Fibroblast of mammary gland (primary cell): ENCODE results near the gene RHOU.
A peak's percentile ranks its signal among the peaks of the same experiment; 100 is the strongest.

Experiments
- DNase-seq: peaks from one replicate; pipeline ENCODE4 v3.0.0-alpha.2; 2010; ENCODE audit warnings: low read depth
- H3K4me3 ChIP-seq: 2 replicates; pipeline ENCODE4 v1.5.1; 2011; ENCODE audit warnings: low read depth, mild to moderate bottlenecking, low read length, moderate library complexity; ENCODE audit not compliant: control insufficient read depth
- TF ChIP-seq, protein P1 (sequence below): conservative IDR thresholded peaks from 2 replicates; pipeline ENCODE4 v1.5.1; 2011; ENCODE audit warnings: low read depth, low read length, inconsistent platforms; ENCODE audit not compliant: control insufficient read depth, insufficient read depth

The RHOU gene

DNA sequence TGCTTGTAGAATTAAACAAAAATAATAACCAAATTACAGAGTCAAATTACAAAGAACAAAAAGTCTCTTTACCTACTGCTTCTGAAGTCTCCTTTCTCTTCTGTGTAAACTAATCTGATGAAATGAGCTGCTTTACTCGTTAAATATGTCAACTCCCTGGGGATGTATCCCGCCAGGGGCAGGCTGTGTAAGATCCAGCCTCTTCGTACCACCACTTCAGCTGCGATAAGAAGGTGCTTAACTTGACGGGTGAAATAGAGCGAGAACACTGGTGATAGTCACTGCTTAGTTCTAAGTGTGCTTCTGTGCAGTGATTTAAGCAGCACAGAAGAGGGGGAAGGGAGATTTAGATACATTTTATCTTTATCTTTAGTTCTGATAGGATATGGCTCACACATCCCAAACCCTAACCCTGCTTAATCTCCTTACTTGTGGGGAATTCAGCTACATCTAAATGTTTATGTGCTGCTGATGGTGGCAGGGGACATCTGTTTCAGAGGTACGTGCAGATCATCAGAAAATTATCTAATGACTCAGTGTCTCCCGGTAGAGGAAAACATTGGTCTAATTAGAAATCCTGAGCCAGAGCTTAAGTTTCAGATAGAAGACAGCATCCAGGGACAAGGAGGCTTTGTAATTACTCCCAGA lies 46.0 kb downstream of the RHOU start:
- H3K4me3 ChIP-seq: no peak overlapping the region
- TF ChIP-seq, protein P1, sequence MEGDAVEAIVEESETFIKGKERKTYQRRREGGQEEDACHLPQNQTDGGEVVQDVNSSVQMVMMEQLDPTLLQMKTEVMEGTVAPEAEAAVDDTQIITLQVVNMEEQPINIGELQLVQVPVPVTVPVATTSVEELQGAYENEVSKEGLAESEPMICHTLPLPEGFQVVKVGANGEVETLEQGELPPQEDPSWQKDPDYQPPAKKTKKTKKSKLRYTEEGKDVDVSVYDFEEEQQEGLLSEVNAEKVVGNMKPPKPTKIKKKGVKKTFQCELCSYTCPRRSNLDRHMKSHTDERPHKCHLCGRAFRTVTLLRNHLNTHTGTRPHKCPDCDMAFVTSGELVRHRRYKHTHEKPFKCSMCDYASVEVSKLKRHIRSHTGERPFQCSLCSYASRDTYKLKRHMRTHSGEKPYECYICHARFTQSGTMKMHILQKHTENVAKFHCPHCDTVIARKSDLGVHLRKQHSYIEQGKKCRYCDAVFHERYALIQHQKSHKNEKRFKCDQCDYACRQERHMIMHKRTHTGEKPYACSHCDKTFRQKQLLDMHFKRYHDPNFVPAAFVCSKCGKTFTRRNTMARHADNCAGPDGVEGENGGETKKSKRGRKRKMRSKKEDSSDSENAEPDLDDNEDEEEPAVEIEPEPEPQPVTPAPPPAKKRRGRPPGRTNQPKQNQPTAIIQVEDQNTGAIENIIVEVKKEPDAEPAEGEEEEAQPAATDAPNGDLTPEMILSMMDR: no peak
- peak; percentile 47 for DNase-seq

DNA sequence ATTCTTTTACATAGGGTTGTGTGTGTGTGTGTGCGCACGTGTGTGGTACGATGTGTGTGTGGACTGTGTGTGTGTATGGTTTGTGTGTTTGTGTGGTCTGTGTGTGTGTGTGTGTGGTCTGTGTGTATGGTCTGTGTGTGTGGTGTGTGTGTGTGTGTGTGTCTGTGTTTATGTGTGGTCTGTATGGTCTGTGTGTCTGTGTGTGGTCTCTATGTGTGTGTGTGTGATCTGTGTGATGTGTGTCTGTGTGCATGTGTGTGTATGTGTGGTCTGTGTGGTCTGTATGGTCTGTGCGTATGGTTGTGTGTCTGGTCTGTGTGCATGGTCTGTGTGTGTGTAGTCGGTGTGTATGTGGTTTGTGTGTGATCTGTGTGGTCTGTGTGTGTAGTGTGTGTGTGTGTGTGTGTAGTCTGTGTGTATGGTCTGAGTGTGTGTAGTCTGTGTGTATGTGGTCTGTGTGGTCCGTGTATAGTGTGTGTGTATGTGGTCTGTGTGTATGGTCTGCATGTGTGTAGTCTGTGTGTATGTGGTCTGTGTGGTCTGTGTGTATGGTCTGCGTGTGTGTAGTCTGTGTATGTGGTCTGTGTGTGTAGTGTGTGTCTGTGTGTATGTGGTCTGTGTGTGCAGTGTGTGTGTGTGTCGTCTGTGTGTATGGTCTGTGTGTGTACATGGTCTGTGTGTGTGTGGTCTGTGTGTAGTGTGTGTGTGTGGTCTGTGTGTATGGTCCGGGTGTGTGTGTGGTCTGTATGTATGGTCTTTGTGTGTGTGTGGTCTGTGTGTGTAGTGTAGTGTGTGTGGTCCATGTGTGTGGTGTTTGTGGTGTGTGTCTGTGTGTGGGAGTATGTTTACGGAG lies 46.8 kb downstream of the RHOU start:
- no peak for DNase-seq
- H3K4me3 ChIP-seq: no peak overlapping the region
- TF ChIP-seq, protein P1: no peak

DNA sequence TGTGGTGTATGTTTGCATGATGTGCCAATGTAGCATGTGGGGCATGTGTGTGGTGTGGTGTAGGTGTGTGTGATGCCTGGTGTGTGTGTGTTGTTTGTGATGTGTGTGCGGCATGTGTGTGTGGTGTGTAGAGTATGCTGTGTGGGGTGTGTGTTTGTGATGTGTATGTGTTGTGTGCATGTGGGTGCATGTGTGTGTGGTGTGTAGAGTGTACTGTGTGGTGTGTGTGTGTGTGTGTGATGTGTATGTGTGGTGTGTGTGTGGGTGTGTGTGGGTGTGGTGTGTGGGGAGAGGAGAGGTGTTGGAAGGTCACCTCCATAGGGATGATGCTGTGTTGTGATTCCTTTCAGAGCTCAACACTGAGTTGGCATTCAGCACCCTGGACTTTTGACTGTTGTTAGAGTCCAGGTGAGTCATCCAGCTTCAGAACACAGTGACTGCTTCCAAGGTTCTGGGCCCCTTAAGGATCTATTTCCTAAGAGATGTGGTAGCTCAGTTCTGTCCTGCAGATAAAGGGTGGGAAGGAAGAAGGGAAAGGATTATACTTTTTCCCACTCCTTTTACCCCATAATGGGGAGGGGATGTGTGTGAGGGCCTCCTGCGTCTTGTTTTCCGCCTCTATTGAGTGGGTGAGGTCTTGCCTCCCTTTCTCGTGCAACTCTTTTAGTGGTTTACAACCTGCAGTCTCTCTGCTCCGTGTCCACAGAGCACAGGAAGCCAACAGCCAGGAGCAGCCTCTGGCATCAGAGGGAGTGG lies 47.6 kb downstream of the RHOU start:
- peak; percentile 74 for DNase-seq
- H3K4me3 ChIP-seq: no peak overlapping the region
- TF ChIP-seq, protein P1: no peak

DNA sequence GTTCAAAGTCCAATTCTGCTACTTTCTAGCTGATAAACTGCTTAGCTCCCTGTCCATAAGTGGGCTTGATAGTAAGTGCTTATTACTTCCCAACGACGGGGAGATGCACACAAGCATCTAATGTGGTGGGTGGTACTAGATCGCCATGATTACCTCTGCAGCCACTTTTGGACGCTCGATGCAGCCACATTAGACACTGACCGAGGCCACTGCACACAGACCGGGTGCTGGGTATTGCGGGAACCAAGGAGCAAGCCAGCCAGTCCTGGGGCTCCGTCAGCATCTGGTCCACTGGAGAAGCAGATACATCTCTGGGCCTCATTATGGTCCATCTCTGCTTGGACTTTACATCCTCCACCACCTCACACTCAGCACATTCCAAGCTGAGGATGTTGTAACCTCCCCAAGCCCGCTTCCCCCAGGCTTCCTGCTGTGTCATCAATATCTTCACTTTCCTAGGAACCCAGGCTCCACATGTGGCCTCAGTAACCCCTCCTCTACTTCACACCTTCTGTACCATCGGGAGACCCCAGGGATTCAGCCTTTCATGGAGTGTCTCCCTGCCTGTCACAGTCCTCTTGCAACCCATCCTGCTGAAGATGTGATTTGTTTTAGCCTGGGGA lies 48.2 kb downstream of the RHOU start:
- TF ChIP-seq, protein P1: no peak
- DNase-seq: peak; percentile 14
- H3K4me3 ChIP-seq: no peak overlapping the region

DNA sequence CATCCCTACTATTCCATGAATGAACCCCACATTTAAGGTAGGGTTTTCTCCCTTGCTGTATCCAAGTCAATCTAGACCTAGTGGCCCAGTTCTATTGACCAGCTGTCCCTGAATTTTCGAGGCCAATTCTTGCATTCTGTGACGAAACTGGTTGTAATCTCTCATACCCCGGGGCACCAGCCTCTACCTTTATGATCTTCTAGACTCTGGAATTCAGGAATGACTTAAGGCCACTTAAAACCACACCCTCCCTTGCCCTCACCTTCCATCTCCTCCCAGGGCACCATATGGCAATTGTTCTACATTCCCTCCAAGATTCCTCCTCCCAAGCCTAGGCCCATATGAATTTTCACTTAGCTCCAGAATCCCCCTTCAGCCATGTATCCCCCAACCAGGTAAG lies 48.9 kb downstream of the RHOU start:
- H3K4me3 ChIP-seq: no peak overlapping the region
- DNase-seq: no peak
- TF ChIP-seq, protein P1: no peak
